Measurements from ENCODE around the gene TNS3. TPM values are rescaled to one million over a fixed set of nuclear protein-coding genes. Genes with fewer than 3 reads are reported as not detected.

TNS3 gene
- total and polyA plus RNA-seq, 10 of the 15 experiments (the other 5 are each of a cell fraction or from before 2014, with no cell fraction given): 0.27 to 2.7 (median 0.79) TPM

DNA sequence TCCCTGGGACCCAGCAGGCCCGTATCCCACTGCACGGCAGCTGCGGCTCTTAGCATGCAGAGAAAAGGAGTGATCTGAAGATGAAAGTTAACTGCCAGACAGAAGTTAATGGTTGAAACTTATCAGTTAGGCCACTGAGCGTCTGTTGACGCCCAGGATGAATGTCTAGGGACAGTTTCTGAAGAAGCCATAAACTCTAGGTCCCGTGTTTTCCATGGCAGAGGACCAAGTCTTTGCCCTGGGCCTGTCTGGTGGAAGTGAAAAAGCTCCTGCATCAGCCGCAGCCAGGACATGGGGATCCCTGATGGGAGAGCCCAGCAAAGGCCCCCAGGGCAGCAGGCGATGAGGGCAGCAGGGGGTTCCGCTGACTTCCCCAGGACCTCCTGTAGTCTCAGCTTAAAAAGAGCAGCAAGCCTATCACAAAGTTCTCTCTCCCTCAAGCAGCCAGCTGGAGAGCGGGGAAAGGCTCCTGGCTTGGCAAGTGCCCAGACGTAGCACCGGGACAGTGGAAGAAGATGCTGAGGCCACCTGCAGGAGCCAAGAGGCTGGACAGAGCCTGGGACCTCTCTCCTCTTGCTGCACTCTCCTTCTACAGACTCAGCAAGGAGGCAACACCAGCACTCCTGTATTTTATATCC, 79.6 kb downstream of the TNS3 start:
- Histone ChIP-seq H3K36me3 (ENCODE audit: control insufficient read depth in 2 of 2, insufficient read depth in 2 of 2, low read length in 1 of 2) (no peaks in the 10 kb centered on the region), H3K27me3 (replicated peaks in 1 of 2; ENCODE audit: control insufficient read depth in 2 of 2, insufficient read depth in 2 of 2, low read length in 1 of 2) (peaks cover 0 to 2% of the 10 kb centered on the region in 2 experiments; a peak in 1 of 4 replicates), H3K9ac (ENCODE audit: control insufficient read depth, insufficient read depth, low read length) (no peak overlapping the region), H3K27ac (ENCODE audit: control insufficient read depth, insufficient read depth) (no peak overlapping the region), H3K9me3 (replicated peaks; ENCODE audit: control insufficient read depth, insufficient read depth, low read length) (no peaks in the 10 kb centered on the region), H3K79me2 (ENCODE audit: control insufficient read depth, insufficient read depth, low read length) (no peaks in the 10 kb centered on the region), H3K4me3 (no peak overlapping the region), H3K4me1 (ENCODE audit: control insufficient read depth, insufficient read depth, low read length) (peaks cover 17% of the 10 kb centered on the region), H3K4me2 (ENCODE audit: control insufficient read depth, insufficient read depth) (no peak overlapping the region), H2AFZ (ENCODE audit: control insufficient read depth, low read depth, low read length) (no peak overlapping the region), H4K20me1 (ENCODE audit: control insufficient read depth, insufficient read depth) (no peaks in the 10 kb centered on the region)
- CTCF ChIA-PET: no interaction called here
- SMC1A ChIA-PET (ENCODE audit: uncharacterized antibody, unreplicated experiment): no interaction called here
- DNase-seq (ENCODE audit: low read depth, low spot score) (no peak), FAIRE-seq (no peak), ATAC-seq (no peak)
- in situ Hi-C loops (cut with MboI): no loop called here
- TF ChIP-seq MTA2 (IDR thresholded peaks at IDR 0.05; ENCODE audit: low read depth) (no peak), TARDBP (IDR thresholded peaks at IDR 0.05; ENCODE audit: borderline replicate concordance) (no peak), TBL1XR1 (IDR thresholded peaks at IDR 0.05; ENCODE audit: low read depth, low read length) (no peak), NBN (IDR thresholded peaks at IDR 0.05) (no peak), HDAC6 (IDR thresholded peaks at IDR 0.05; ENCODE audit: unreplicated experiment) (no peak), GABPA (IDR thresholded peaks at IDR 0.05; ENCODE audit: low read depth) (no peak), RELA (IDR thresholded peaks at IDR 0.05; ENCODE audit: borderline replicate concordance, partially characterized antibody) (no peak), ZNF24 (IDR thresholded peaks at IDR 0.05) (no peak), POU2F2 (IDR thresholded peaks at IDR 0.05; ENCODE audit: borderline replicate concordance, low read depth, low read length) (no peak), GATAD2B (conservative IDR thresholded peaks at IDR 0.05; ENCODE audit: low read depth) (no peak), RAD21 (IDR thresholded peaks at IDR 0.05; ENCODE audit: insufficient read depth, low read depth, low read length) (no peak), IKZF1 (conservative IDR thresholded peaks at IDR 0.05) (no peak), KAT2A (conservative IDR thresholded peaks at IDR 0.05; ENCODE audit: control insufficient read depth, low read depth, low read length) (no peak)
- RAD21 ChIA-PET (ENCODE audit: unreplicated experiment): no interaction called here
- intact Hi-C loops (cut with micrococcal nuclease; ENCODE audit: unreplicated experiment): no loop called here
- 58% methylated on average over 12 of the region's 12 CpGs for WGBS (ENCODE audit: insufficient coverage, insufficient replicate concordance, low lambda C conversion rate, missing lambda C conversion rate)
- BruUV-seq (replicated peaks): no TSS peak
- POLR2A ChIA-PET: no interaction called here

Data from GM12878 (cell line).